Endothelial cell (in vitro differentiated cells): ENCODE data around the gene POFUT2. TPM values are rescaled to one million over a fixed set of nuclear protein-coding genes. Genes with fewer than 3 reads are reported as not detected.

ENCODE experiments used
- DNase-seq: peaks from one replicate; pipeline ENCODE4 v3.0.0; 2021; ENCODE audit warnings: low spot score
- H3K27ac Mint-ChIP-seq: one replicate; pipeline ENCODE4 v1.8.0; 2021; ENCODE audit warnings: mixed read lengths, inconsistent platforms; ENCODE audit not compliant: unreplicated experiment
- H3K27me3 Mint-ChIP-seq: one replicate; pipeline ENCODE4 v1.8.0; 2021; ENCODE audit warnings: mild to moderate bottlenecking, moderate library complexity, mixed read lengths, inconsistent platforms; ENCODE audit not compliant: unreplicated experiment
- H3K36me3 Mint-ChIP-seq: one replicate; pipeline ENCODE4 v1.8.0; 2021; ENCODE audit warnings: mild to moderate bottlenecking, low read depth, mixed read lengths, inconsistent platforms; ENCODE audit not compliant: unreplicated experiment
- H3K4me1 Mint-ChIP-seq: one replicate; pipeline ENCODE4 v1.8.0; 2021; ENCODE audit warnings: mild to moderate bottlenecking, mixed read lengths, inconsistent platforms; ENCODE audit not compliant: unreplicated experiment
- H3K4me3 Mint-ChIP-seq: one replicate; pipeline ENCODE4 v1.8.0; 2021; ENCODE audit warnings: mild to moderate bottlenecking, mixed read lengths, inconsistent platforms; ENCODE audit not compliant: unreplicated experiment
- H3K9me3 Mint-ChIP-seq: one replicate; pipeline ENCODE4 v1.8.0; 2021; ENCODE audit warnings: mixed read lengths, inconsistent platforms; ENCODE audit not compliant: unreplicated experiment
- total RNA-seq: library from RNA; stranded (reverse); fragmentation: NEBNext Ultra II Directional; extraction: Animal tissue kit (Norgen Biotek cat#: 25700); gene quantifications from one replicate; pipeline ENCODE4 v1.2.1, GENCODE V29; 2021; ENCODE audit not compliant: unreplicated experiment
- TF ChIP-seq, protein P1 (sequence below): fragments of 200-600 bp; sonication (generic); IDR thresholded peaks from one replicate; pipeline ENCODE4 v1.5.0; 2021; ENCODE audit warnings: antibody characterized with exemption; ENCODE audit not compliant: unreplicated experiment

Gene POFUT2
- total RNA-seq, 1 donor from 2014 or later: 37.8 TPM

DNA sequence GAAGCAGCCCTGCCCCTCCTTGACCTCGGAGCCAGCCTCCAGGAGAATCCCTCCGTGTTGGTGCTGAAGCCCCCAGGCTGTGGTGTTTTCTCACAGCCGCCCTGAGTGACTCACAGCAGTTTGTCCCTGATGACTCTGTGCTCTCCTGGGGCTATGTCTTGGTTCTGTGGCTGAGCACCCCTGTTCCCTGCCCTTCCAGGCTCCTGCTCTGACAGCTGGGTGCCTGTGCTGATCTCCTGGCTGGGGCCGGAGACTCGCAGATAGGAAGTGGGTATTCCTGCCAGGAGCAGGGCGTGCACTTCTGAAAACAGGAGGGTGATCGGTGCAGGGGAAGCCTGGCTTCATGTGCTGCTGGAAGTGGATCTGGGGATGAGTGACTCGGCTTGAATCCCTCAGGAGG lies 34.5 kb downstream of the POFUT2 start:
- no peaks in the 10 kb centered on the region for H3K36me3 Mint-ChIP-seq
- no peaks in the 10 kb centered on the region for H3K4me1 Mint-ChIP-seq
- no peaks in the 10 kb centered on the region for H3K9me3 Mint-ChIP-seq
- TF ChIP-seq, protein P1, sequence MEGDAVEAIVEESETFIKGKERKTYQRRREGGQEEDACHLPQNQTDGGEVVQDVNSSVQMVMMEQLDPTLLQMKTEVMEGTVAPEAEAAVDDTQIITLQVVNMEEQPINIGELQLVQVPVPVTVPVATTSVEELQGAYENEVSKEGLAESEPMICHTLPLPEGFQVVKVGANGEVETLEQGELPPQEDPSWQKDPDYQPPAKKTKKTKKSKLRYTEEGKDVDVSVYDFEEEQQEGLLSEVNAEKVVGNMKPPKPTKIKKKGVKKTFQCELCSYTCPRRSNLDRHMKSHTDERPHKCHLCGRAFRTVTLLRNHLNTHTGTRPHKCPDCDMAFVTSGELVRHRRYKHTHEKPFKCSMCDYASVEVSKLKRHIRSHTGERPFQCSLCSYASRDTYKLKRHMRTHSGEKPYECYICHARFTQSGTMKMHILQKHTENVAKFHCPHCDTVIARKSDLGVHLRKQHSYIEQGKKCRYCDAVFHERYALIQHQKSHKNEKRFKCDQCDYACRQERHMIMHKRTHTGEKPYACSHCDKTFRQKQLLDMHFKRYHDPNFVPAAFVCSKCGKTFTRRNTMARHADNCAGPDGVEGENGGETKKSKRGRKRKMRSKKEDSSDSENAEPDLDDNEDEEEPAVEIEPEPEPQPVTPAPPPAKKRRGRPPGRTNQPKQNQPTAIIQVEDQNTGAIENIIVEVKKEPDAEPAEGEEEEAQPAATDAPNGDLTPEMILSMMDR: no peak
- no peak overlapping the region for H3K4me3 Mint-ChIP-seq
- H3K27ac Mint-ChIP-seq: no peak overlapping the region
- H3K27me3 Mint-ChIP-seq: no peaks in the 10 kb centered on the region
- DNase-seq: no peak

DNA sequence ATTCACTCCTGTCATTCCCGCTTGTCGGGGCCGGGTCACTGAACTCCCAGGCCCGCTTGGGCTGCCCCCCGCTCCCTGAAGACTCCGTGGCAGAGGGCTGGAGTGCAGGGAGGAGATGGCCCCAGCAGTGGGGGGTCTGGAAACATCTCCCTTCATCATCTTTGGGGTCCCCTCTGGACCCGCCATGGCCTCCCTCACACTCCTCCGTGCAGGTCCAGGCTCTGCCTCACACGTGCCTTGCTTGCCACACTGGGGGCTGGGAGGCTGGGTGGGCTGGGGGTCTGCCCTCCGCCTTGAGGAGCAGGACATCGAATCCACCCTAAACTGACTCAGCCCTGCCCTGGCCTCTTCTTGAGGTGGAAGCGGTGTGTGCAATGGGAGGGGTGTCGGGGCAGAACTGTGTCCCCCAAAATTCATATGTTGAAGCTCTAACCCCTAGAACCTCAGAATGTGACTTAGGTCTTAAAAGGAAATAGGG lies 35.2 kb downstream of the POFUT2 start:
- Mint-ChIP-seq H3K36me3 (no peaks in the 10 kb centered on the region), H3K9me3 (no peaks in the 10 kb centered on the region), H3K4me1 (no peaks in the 10 kb centered on the region), H3K27ac (no peak overlapping the region), H3K27me3 (no peaks in the 10 kb centered on the region), H3K4me3 (no peak overlapping the region)
- TF ChIP-seq, protein P1: no peak
- no peak for DNase-seq

DNA sequence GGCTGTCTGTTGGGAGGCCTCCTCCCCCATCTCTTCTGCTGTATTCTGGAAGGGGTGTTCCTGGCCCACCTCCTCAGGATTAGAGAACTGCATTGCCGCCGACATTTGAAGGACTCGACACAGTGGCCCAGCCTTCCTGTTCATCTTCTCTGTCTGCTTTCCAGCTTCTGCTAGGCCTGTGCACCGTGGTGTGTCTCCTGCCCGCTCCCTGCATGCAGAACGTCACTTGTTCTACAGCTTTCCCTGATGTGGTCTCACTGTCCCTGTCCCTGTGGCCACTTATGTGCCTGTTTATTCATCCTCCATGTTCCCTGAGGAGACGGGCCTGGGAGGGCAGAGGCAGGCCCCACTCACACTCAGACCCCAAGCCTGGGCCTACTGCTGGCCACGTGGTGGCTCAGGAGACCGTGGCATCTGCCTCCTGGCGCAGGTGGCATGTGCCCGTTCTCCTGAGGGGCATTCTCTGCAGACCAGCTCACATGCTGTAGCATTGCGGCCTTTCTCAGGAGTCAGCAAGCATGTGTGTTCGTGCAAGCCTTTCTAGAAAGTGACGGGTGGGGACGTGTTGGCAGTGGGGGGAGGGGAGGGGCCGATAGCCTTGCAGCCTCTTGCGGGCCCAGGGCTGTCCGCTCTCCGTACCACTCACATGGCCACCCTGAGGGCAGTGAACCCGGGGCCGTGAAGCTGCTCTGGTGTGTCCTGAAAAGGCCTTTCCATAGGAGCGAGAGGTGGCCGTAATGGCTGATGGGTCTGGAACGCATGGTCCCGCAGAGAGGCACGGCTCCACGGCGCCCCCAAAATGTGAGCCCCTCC lies 35.9 kb downstream of the POFUT2 start:
- TF ChIP-seq, protein P1: no peak
- DNase-seq: no peak
- H3K27ac Mint-ChIP-seq: no peak overlapping the region

DNA sequence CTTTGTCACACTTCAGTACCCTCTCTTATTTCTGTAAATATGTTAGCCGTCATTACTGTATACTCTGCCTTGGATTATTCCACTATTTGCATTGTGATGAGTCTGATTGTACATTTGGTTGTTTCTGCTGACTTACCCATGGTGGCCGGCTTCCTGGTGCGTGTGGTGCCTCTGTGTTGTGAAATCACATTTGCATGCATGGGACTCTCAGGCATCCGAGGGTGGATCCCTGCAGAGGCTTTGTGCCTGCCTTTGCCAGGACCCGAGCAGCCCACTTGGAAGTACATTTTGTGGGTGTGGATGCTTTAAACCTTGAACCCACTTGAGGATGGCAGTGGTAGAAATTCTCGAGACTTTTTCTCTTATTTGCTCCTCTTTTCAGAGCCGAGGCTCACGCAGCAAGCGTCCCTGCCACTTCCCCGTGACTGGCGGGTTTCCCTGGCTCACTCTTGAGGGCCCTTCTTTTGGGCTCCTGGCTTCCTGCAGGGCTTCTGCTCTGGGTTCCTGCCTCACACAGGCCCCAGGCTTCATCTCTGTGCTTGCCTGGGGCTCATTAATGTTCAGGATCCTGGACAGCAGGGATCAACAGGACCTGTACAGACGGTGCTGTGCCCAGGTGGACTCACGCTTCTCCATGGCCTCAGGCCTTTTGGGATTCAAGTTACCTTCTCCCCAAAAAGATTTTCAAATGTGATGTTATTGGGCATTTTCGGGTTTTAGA lies 36.6 kb downstream of the POFUT2 start:
- H3K27me3 Mint-ChIP-seq: no peaks in the 10 kb centered on the region
- no peak for DNase-seq
- no peak overlapping the region for H3K27ac Mint-ChIP-seq
- no peaks in the 10 kb centered on the region for H3K4me1 Mint-ChIP-seq
- no peaks in the 10 kb centered on the region for H3K9me3 Mint-ChIP-seq
- H3K36me3 Mint-ChIP-seq: no peaks in the 10 kb centered on the region
- TF ChIP-seq, protein P1: no peak
- H3K4me3 Mint-ChIP-seq: no peak overlapping the region

More for the DNA sequence above, 35.9 kb downstream of the POFUT2 start:
- H3K36me3 Mint-ChIP-seq: no peaks in the 10 kb centered on the region
- no peaks in the 10 kb centered on the region for H3K27me3 Mint-ChIP-seq
- H3K9me3 Mint-ChIP-seq: no peaks in the 10 kb centered on the region
- H3K4me3 Mint-ChIP-seq: no peak overlapping the region
- no peaks in the 10 kb centered on the region for H3K4me1 Mint-ChIP-seq

DNA sequence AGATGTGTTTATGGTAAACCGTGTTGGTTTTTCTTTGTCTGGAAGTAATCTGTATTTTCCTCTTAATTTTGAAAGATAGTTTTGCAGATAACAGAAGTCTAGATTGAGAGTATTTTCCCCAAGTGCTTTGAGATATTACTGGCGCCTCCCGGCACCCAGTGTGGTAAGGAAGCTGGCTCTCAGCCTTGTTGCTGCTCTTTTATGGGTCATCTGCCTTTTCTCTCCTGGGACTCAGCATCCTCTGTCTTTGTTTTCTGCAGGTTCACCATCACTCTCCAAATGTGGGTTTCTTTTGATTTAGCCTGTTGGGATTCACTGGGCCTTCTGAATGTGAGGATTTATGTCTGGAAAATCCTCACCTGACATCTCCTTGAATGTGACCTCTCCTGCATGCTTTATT lies 37.4 kb downstream of the POFUT2 start:
- TF ChIP-seq, protein P1: no peak
- Mint-ChIP-seq H3K27ac (no peak overlapping the region), H3K36me3 (no peaks in the 10 kb centered on the region), H3K4me1 (no peaks in the 10 kb centered on the region), H3K27me3 (no peaks in the 10 kb centered on the region), H3K4me3 (no peak overlapping the region), H3K9me3 (no peaks in the 10 kb centered on the region)
- DNase-seq: no peak
